Fibroblast of pulmonary artery (primary cell): ENCODE results near the gene ADAMTSL3.

Experiments
- DNase-seq: peaks from one replicate; pipeline ENCODE4 v3.0.0-alpha.2; 2010; ENCODE audit warnings: low read depth
- H3K4me3 ChIP-seq: replicated peaks from 2 replicates; pipeline ENCODE4 v1.5.1; 2011; ENCODE audit warnings: low read depth, mild to moderate bottlenecking, control low read depth, low read length, moderate library complexity
- CTCF ChIP-seq: IDR thresholded peaks from 2 replicates; pipeline ENCODE4 v1.5.1; 2011; ENCODE audit warnings: mild to moderate bottlenecking, control low read depth, low read length, inconsistent platforms; ENCODE audit errors: missing control alignments

Gene ADAMTSL3

GRCh38 chr15:83643201-83643600 lies 10.7 kb upstream of the ADAMTSL3 start:
- TF ChIP-seq CTCF, result no peak
- no peak overlapping the region for H3K4me3 ChIP-seq
- DNase-seq, result no peak

- no peak for DNase-seq
- no peak for TF ChIP-seq CTCF
- no peak overlapping the region for H3K4me3 ChIP-seq
Measured at GRCh38 chr15:83644439-83644838, 9.5 kb upstream of the ADAMTSL3 start.

GRCh38 chr15:83650831-83651230 lies 3.1 kb upstream of the ADAMTSL3 start:
- H3K4me3 ChIP-seq, result no peak overlapping the region
- no peak for DNase-seq
- no peak for TF ChIP-seq CTCF

- TF ChIP-seq CTCF, result no peak
- no peak overlapping the region for H3K4me3 ChIP-seq
- DNase-seq, result no peak
Measured at GRCh38 chr15:83651541-83651940, 2.4 kb upstream of the ADAMTSL3 start.

- DNase-seq, result no peak
- no peak for TF ChIP-seq CTCF
- H3K4me3 ChIP-seq, result no peak overlapping the region
Measured at GRCh38 chr15:83652626-83653204, 1.2 kb upstream of the ADAMTSL3 start.

GRCh38 chr15:83653288-83653638 lies 660 bp upstream of the ADAMTSL3 start:
- no peak for TF ChIP-seq CTCF
- DNase-seq, result no peak
- no peak overlapping the region for H3K4me3 ChIP-seq

- TF ChIP-seq CTCF, result no peak
- no peak for DNase-seq
- no peak overlapping the region for H3K4me3 ChIP-seq
Measured at GRCh38 chr15:83654379-83655236, 685 bp downstream of the ADAMTSL3 start.
